Measurements from ENCODE around the gene GAL. TPM values are rescaled to one million over a fixed set of nuclear protein-coding genes. Genes with fewer than 3 reads are reported as not detected.

The GAL gene
- total RNA-seq, 1 donor from 2014 or later: 15.9 TPM

DNA sequence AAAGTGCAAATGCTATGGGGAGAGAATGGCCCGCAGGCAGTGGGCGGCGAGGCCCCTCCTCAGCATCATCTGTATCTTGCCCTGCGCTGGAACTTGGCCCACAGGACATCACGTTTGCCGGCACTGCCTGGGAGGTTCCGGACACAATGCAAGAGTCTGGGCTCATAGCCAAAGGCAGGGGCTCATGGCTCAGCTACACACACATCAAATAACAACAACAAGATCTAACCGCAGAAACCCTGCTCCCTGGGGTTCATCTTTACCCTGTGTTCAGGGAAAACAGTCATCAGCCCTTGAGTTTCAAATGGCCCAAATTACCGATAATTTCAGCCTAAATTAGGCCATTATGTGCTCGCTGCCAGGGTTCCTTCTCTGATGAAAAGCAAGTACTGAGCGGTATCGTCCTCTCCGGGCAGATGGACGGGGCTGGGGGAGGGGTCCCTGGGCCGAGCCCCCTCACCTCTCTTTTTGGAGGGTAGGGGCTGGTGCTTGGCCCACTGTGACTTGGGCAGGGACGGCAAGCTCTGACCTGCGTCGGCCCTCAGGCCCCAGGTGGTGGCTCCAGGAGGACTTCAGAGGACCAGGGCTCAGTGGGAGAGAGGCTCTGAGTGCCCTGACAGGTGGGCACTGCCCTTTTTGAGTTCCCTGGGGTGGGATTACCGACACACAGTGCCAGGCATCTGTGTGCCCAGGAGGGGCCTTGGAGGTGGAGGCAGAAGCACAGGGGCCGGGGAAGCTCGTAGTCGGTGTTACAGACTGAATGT, 25.0 kb upstream of the GAL start:
- H3K27ac Mint-ChIP-seq (ENCODE audit: unreplicated experiment): no peak overlapping the region
- peaks cover 5% of the 10 kb centered on the region for H3K36me3 Mint-ChIP-seq (ENCODE audit: low read depth, unreplicated experiment)
- H3K4me3 Mint-ChIP-seq (ENCODE audit: unreplicated experiment): no peak overlapping the region
- DNase-seq (ENCODE audit: low spot score): no peak
- H3K9me3 Mint-ChIP-seq (ENCODE audit: unreplicated experiment): peaks cover 7% of the 10 kb centered on the region
- H3K4me1 Mint-ChIP-seq (ENCODE audit: unreplicated experiment): no peaks in the 10 kb centered on the region
- TF ChIP-seq, protein P1, sequence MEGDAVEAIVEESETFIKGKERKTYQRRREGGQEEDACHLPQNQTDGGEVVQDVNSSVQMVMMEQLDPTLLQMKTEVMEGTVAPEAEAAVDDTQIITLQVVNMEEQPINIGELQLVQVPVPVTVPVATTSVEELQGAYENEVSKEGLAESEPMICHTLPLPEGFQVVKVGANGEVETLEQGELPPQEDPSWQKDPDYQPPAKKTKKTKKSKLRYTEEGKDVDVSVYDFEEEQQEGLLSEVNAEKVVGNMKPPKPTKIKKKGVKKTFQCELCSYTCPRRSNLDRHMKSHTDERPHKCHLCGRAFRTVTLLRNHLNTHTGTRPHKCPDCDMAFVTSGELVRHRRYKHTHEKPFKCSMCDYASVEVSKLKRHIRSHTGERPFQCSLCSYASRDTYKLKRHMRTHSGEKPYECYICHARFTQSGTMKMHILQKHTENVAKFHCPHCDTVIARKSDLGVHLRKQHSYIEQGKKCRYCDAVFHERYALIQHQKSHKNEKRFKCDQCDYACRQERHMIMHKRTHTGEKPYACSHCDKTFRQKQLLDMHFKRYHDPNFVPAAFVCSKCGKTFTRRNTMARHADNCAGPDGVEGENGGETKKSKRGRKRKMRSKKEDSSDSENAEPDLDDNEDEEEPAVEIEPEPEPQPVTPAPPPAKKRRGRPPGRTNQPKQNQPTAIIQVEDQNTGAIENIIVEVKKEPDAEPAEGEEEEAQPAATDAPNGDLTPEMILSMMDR (IDR thresholded peaks at IDR 0.05; ENCODE audit: unreplicated experiment): no peak
- peaks cover 6% of the 10 kb centered on the region for H3K27me3 Mint-ChIP-seq (ENCODE audit: unreplicated experiment)

DNA sequence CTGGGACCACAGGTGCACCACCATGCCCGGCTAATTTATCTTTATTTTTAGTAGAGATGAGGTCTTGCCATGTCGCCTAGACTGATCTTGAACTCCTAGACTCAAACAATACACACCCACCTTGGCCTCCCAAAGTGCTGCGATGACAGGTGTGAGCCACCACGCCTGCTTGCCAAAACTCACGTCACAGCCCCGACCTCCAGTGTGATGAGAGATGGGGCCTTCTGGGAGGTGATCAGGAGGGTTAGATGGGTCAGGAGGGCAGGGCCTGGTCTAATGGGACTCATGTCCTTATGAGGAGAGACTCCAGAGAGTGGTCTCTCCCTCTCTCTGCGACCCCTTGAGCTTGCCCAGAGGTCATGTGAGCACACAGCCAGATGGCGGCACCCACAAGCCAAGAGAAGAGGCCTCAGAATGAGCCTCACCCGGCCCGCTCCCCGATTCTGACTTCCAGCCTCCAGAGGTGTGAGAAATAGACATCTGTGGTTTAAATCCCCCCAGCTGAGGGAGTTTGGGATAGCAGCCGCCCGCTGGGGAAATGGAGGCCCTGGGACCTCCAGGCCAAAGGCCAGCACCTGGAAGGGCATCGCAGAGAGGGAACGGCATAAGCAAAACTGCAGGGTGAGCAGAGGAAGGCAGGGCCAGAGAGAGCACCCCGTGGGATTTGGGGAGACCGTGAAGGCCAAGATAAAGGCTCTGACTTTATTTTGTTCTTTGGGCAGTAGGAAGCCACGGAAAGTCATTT, 24.1 kb upstream of the GAL start:
- Mint-ChIP-seq H3K4me3 (ENCODE audit: unreplicated experiment) (no peak overlapping the region), H3K9me3 (ENCODE audit: unreplicated experiment) (peaks cover 3% of the 10 kb centered on the region), H3K36me3 (ENCODE audit: low read depth, unreplicated experiment) (peaks cover 3% of the 10 kb centered on the region), H3K27ac (ENCODE audit: unreplicated experiment) (no peak overlapping the region), H3K4me1 (ENCODE audit: unreplicated experiment) (no peaks in the 10 kb centered on the region), H3K27me3 (ENCODE audit: unreplicated experiment) (peaks cover 6% of the 10 kb centered on the region)
- no peak for DNase-seq (ENCODE audit: low spot score)
- TF ChIP-seq, protein P1 (IDR thresholded peaks at IDR 0.05; ENCODE audit: unreplicated experiment): no peak

DNA sequence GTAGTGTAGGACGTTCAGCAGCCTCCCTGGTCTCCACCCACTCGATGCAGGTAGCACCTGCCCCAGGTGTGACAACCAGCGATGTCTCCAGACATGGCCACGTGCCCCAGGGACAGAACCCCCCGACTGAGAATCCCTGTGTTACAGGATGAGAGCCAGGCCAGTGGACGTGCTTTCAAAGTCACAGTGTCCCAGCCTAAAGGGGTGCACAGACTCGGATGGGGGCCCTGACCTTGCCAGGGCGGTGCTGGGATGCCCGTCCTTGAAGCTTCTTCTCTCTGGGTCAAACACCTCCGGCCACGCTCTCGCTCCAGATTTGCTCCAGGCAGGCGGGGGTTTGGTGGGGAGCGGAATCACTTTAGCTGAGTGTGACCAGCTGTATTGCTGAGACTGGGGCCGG, 23.3 kb upstream of the GAL start:
- Mint-ChIP-seq H3K9me3 (ENCODE audit: unreplicated experiment) (no peaks in the 10 kb centered on the region), H3K4me3 (ENCODE audit: unreplicated experiment) (no peak overlapping the region), H3K27me3 (ENCODE audit: unreplicated experiment) (peaks cover 6% of the 10 kb centered on the region), H3K27ac (ENCODE audit: unreplicated experiment) (no peak overlapping the region), H3K36me3 (ENCODE audit: low read depth, unreplicated experiment) (no peaks in the 10 kb centered on the region), H3K4me1 (ENCODE audit: unreplicated experiment) (no peaks in the 10 kb centered on the region)
- TF ChIP-seq, protein P1 (IDR thresholded peaks at IDR 0.05; ENCODE audit: unreplicated experiment): no peak
- DNase-seq (ENCODE audit: low spot score): no peak

DNA sequence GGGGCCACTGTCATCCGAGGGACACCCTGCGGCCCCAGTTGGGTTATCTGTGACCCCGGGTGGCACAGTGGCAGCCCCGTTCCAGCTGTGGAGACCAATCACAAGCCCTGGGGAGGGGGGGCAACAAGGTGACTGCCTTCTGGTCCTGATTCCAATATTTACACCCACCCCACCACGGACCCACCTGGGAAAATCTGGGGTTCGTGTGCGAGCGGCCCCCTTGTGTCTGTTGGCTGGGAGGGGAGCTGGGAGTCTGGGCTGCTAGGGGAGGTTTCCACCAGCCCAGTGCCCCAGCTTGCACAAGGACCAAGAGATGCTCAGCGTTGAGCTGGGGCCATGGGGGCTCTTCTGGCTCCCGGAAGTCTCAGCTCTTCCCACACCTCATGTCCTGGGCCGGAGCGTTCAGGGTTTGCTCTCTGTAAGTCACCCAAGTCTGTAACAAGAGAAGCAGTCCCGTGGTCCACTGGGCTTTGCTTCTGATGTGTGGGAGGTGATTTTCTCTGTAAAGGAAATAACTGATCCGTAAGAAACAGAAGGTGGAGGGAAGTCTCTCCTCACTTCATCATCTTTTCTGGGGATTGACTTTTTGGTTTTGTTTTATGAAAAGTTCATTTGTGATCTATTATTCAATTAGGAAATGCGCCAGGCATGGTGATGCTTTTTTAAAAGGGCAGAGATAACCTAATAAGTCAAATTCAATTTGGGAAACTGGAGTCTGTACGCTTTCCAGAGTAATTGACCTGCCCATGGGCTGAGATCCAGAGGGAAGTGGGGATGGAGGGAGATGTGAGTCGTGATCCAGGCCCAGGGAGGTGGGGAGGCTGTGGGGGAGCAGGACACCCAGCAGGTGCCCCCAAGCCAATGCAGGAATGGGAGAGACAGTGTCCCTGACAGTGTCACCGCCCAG, 22.4 kb upstream of the GAL start:
- Mint-ChIP-seq H3K4me1 (ENCODE audit: unreplicated experiment) (no peaks in the 10 kb centered on the region), H3K27me3 (ENCODE audit: unreplicated experiment) (peaks cover 1% of the 10 kb centered on the region), H3K27ac (ENCODE audit: unreplicated experiment) (no peak overlapping the region), H3K9me3 (ENCODE audit: unreplicated experiment) (no peaks in the 10 kb centered on the region), H3K4me3 (ENCODE audit: unreplicated experiment) (no peak overlapping the region), H3K36me3 (ENCODE audit: low read depth, unreplicated experiment) (no peaks in the 10 kb centered on the region)
- no peak for DNase-seq (ENCODE audit: low spot score)
- TF ChIP-seq, protein P1 (IDR thresholded peaks at IDR 0.05; ENCODE audit: unreplicated experiment): no peak

Data from endothelial cell (in vitro differentiated cells).